GM12892 (cell line): ENCODE results near the gene FASTK.

Experiments
- POLR2A ChIP-seq: IDR thresholded peaks from 2 replicates; pipeline ENCODE4 v1.6.1; 2011; ENCODE audit warnings: low read depth, low read length, control low read depth
- POLR2AphosphoS5 ChIP-seq: IDR thresholded peaks from 2 replicates; pipeline ENCODE4 v1.6.1; 2011; ENCODE audit warnings: low read depth, low read length, control low read depth
- TAF1 ChIP-seq: IDR thresholded peaks from 2 replicates; pipeline ENCODE4 v1.6.1; 2011; ENCODE audit warnings: low read depth, mild to moderate bottlenecking, control low read depth, low read length, borderline replicate concordance

DNA sequence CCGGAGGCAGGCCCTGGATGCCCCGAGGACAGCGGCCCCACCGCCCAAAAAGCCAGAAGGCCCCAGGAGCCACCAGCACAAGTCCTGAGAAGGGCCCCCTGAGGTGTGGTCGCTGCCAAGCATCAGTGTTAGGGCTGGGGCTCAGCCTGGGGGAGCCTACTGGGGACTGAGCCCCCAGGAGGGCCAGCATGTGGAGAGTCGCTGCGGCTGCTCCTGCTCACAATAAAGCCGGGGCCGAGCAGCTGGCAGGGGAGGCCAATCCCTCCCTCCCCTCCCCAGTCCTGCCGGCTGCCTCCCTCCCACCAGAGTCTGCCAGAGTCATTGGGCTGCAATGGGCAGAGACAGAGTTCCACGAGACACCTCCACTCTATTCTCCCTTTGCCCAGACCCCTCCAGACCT, 35.3 kb downstream of the FASTK start:
- TF ChIP-seq POLR2AphosphoS5 = no peak
- no peak for TF ChIP-seq POLR2A
- no peak for TF ChIP-seq TAF1
